Measurements from ENCODE around the gene TBX1. TPM values are rescaled to one million over a fixed set of nuclear protein-coding genes. Genes with fewer than 3 reads are reported as not detected.

The TBX1 gene
- polyA plus RNA-seq, 3 donors, result not detected

GRCh38 chr22:19733755-19734154 is 26.8 kb upstream of the TBX1 start:
- H3K4me3 Mint-ChIP-seq, result no peak overlapping the region
- peaks cover 0 to 10% of the 10 kb centered on the region in 2 donors for H3K27me3 ChIP-seq (ENCODE audit: control insufficient read depth in 2 of 2, insufficient read depth in 2 of 2, low read length in 2 of 2)
- peaks cover 9 to 39% (median 11%) of the 10 kb centered on the region in 3 donors for H3K27me3 Mint-ChIP-seq (ENCODE audit: low read depth in 3 of 3)
- WGBS (ENCODE audit: insufficient coverage), result 98% methylated on average over 5 of the region's 5 CpGs
- H4K20me1 ChIP-seq (ENCODE audit: insufficient read depth, low read length), result no peaks in the 10 kb centered on the region
- H3K4me3 ChIP-seq (replicated peaks in 1 of 3; ENCODE audit: low read depth in 2 of 3, low read length in 3 of 3), result no peak overlapping the region
- H3K9me3 ChIP-seq (replicated peaks in 1 of 2; ENCODE audit: control insufficient read depth in 1 of 2, insufficient read depth in 1 of 2, low read length in 2 of 2), result no peaks in the 10 kb centered on the region
- TF ChIP-seq, protein P1, sequence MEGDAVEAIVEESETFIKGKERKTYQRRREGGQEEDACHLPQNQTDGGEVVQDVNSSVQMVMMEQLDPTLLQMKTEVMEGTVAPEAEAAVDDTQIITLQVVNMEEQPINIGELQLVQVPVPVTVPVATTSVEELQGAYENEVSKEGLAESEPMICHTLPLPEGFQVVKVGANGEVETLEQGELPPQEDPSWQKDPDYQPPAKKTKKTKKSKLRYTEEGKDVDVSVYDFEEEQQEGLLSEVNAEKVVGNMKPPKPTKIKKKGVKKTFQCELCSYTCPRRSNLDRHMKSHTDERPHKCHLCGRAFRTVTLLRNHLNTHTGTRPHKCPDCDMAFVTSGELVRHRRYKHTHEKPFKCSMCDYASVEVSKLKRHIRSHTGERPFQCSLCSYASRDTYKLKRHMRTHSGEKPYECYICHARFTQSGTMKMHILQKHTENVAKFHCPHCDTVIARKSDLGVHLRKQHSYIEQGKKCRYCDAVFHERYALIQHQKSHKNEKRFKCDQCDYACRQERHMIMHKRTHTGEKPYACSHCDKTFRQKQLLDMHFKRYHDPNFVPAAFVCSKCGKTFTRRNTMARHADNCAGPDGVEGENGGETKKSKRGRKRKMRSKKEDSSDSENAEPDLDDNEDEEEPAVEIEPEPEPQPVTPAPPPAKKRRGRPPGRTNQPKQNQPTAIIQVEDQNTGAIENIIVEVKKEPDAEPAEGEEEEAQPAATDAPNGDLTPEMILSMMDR (IDR thresholded peaks at IDR 0.05), result no peak
- no peak overlapping the region for H3K27ac Mint-ChIP-seq
- H3K36me3 Mint-ChIP-seq, result no peaks in the 10 kb centered on the region
- H3K4me1 Mint-ChIP-seq, result peaks cover 4% of the 10 kb centered on the region
- no peaks in the 10 kb centered on the region for H3K9me3 Mint-ChIP-seq
- no peaks in the 10 kb centered on the region for H3K79me2 ChIP-seq (ENCODE audit: insufficient read depth, low read length)
- no peak overlapping the region for H3K9ac ChIP-seq (ENCODE audit: insufficient read depth, low read length, poor library complexity, severe bottlenecking)
- H3K27ac ChIP-seq (ENCODE audit: low read depth in 1 of 2, low read length in 2 of 2), result no peak overlapping the region
- no peak for DNase-seq
- intact Hi-C loops (cut with micrococcal nuclease), result loop anchor here in 1 of 2 donors (5.0 kb wide), 1 partner anchor 279 kb away; no protein-coding TSS in a partner anchor
- H3K36me3 ChIP-seq (replicated peaks in 1 of 2; ENCODE audit: control insufficient read depth in 1 of 2, insufficient read depth in 2 of 2, low read length in 2 of 2), result no peaks in the 10 kb centered on the region
- no peak overlapping the region for H2AFZ ChIP-seq (ENCODE audit: insufficient read depth, low read depth, low read length, poor library complexity, severe bottlenecking)
- H3K4me2 ChIP-seq (replicated peaks; ENCODE audit: extremely low read depth, low read length, poor library complexity, severe bottlenecking), result no peak overlapping the region
- peaks cover 7 to 8% of the 10 kb centered on the region in 2 donors for H3K4me1 ChIP-seq (ENCODE audit: control insufficient read depth in 1 of 2, insufficient read depth in 2 of 2, low read length in 2 of 2)

DNA sequence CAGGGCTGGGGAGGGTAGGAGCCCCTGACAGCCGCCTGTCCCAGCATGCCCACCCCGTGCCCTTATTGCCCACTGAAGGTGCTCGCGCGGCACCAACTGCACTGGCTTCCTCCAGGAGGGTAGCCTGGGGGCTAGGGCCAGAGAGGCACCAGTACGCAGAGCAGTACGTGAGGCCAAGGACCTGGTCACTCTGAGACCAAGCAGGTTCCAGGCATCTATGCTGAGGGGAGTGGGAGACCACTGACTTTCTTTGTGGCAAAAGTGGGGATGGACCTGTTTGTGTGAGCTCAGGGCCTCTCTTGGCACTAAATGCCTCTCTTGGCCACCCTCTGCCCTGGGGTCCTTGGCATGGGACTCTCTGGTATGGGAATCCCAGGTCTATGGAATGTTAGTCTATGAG is 26.4 kb upstream of the TBX1 start:
- peaks cover 0 to 10% of the 10 kb centered on the region in 2 donors for H3K27me3 ChIP-seq (ENCODE audit: control insufficient read depth in 2 of 2, insufficient read depth in 2 of 2, low read length in 2 of 2)
- no peak overlapping the region for H2AFZ ChIP-seq (ENCODE audit: insufficient read depth, low read depth, low read length, poor library complexity, severe bottlenecking)
- peaks cover 7 to 8% of the 10 kb centered on the region in 2 donors for H3K4me1 ChIP-seq (ENCODE audit: control insufficient read depth in 1 of 2, insufficient read depth in 2 of 2, low read length in 2 of 2)
- Mint-ChIP-seq H3K36me3 (no peaks in the 10 kb centered on the region), H3K9me3 (no peaks in the 10 kb centered on the region), H3K27ac (no peak overlapping the region), H3K4me3 (no peak overlapping the region), H3K27me3 (ENCODE audit: low read depth in 3 of 3) (peaks cover 9 to 39% (median 9%) of the 10 kb centered on the region in 3 donors), H3K4me1 (peaks cover 4% of the 10 kb centered on the region)
- WGBS (ENCODE audit: insufficient coverage), result 95% methylated on average over 7 of the region's 7 CpGs
- no peak overlapping the region for H3K27ac ChIP-seq (ENCODE audit: low read depth in 1 of 2, low read length in 2 of 2)
- no peaks in the 10 kb centered on the region for H3K79me2 ChIP-seq (ENCODE audit: insufficient read depth, low read length)
- no peak overlapping the region for H3K4me2 ChIP-seq (replicated peaks; ENCODE audit: extremely low read depth, low read length, poor library complexity, severe bottlenecking)
- H3K4me3 ChIP-seq (replicated peaks in 1 of 3; ENCODE audit: low read depth in 2 of 3, low read length in 3 of 3), result no peak overlapping the region
- no peak overlapping the region for H3K9ac ChIP-seq (ENCODE audit: insufficient read depth, low read length, poor library complexity, severe bottlenecking)
- H4K20me1 ChIP-seq (ENCODE audit: insufficient read depth, low read length), result no peaks in the 10 kb centered on the region
- intact Hi-C loops (cut with micrococcal nuclease), result loop anchor here in 1 of 2 donors (5.0 kb wide), 1 partner anchor 278 kb away; no protein-coding TSS in a partner anchor
- no peaks in the 10 kb centered on the region for H3K9me3 ChIP-seq (replicated peaks in 1 of 2; ENCODE audit: control insufficient read depth in 1 of 2, insufficient read depth in 1 of 2, low read length in 2 of 2)
- no peaks in the 10 kb centered on the region for H3K36me3 ChIP-seq (replicated peaks in 1 of 2; ENCODE audit: control insufficient read depth in 1 of 2, insufficient read depth in 2 of 2, low read length in 2 of 2)
- TF ChIP-seq, protein P1 (IDR thresholded peaks at IDR 0.05), result no peak
- DNase-seq, result no peak

Data from CD14-positive monocyte (primary cell).